Keratinocyte (primary cell): ENCODE data around the gene DIO3.

Experiments used
- CTCF ChIP-seq, 3 experiments: IDR thresholded peaks in 1 of 3; conservative IDR thresholded peaks in 1 of 3; optimal IDR thresholded peaks in 1 of 3; 2 replicates in 2 of 3; 3 replicates in 1 of 3; pipeline versions ENCODE3 to v1.5.1; 2011; ENCODE audit warnings: low read length in 3 of 3, mild to moderate bottlenecking in 3 of 3, moderate library complexity in 2 of 3, control low read depth in 1 of 3, inconsistent platforms in 1 of 3; ENCODE audit not compliant: insufficient read depth in 2 of 3; ENCODE audit errors: extremely low read depth in 1 of 3
- EZH2 ChIP-seq: IDR thresholded peaks from one replicate; pipeline ENCODE4 v1.6.1; 2012; ENCODE audit warnings: inconsistent platforms, mild to moderate bottlenecking, low read length, moderate library complexity

- TF ChIP-seq EZH2 (no peak), CTCF (optimal IDR thresholded peaks at IDR 0.05 in 1 of 3, IDR thresholded peaks at IDR 0.05 in 1 of 3, conservative IDR thresholded peaks at IDR 0.05 in 1 of 3; ENCODE audit: extremely low read depth in 1 of 3, insufficient read depth in 2 of 3, low read length in 3 of 3) (no peak)
Observed at GRCh38 chr14:101540481-101541462, 20.5 kb upstream of the DIO3 start.
